ENCODE measurements around the gene GAP43.

GAP43 gene

GRCh38 chr3:115676336-115676735 is 53.0 kb downstream of the GAP43 start:
- Histone ChIP-seq H3K4me3 (ENCODE audit: low read length, poor library complexity, severe bottlenecking) (no peak overlapping the region), H3K4me1 (ENCODE audit: insufficient read depth, low read length, poor library complexity, severe bottlenecking) (no peaks in the 10 kb centered on the region), H4K20me1 (ENCODE audit: insufficient read depth, low read length, poor library complexity, severe bottlenecking) (no peaks in the 10 kb centered on the region), H3K79me2 (ENCODE audit: insufficient read depth, low read length) (no peaks in the 10 kb centered on the region), H3K4me2 (ENCODE audit: low read depth, low read length, poor library complexity, severe bottlenecking) (no peak overlapping the region), H3K9ac (ENCODE audit: low read depth, low read length, poor library complexity, severe bottlenecking) (no peak overlapping the region), H3K9me3 (ENCODE audit: insufficient read depth, low read depth, low read length) (no peaks in the 10 kb centered on the region), H3K36me3 (ENCODE audit: insufficient read depth, low read length) (no peaks in the 10 kb centered on the region), H3F3A (ENCODE audit: low read depth) (no peaks in the 10 kb centered on the region), H3K27me3 (ENCODE audit: insufficient read depth, low read length, poor library complexity, severe bottlenecking) (no peaks in the 10 kb centered on the region), H2AFZ (ENCODE audit: low read length) (no peak overlapping the region), H3K9me2 (replicated peaks; ENCODE audit: low read depth, low read length) (no peaks in the 10 kb centered on the region)
- no peak for TF ChIP-seq CTCF (conservative IDR thresholded peaks at IDR 0.05; ENCODE audit: low read length)
- TF ChIP-seq EZH2phosphoT487 (IDR thresholded peaks at IDR 0.05; ENCODE audit: borderline replicate concordance): no peak

- Histone ChIP-seq H3K9me2 (replicated peaks; ENCODE audit: low read depth, low read length) (no peaks in the 10 kb centered on the region), H3K4me3 (ENCODE audit: low read length, poor library complexity, severe bottlenecking) (no peak overlapping the region), H3F3A (ENCODE audit: low read depth) (no peaks in the 10 kb centered on the region), H3K9ac (ENCODE audit: low read depth, low read length, poor library complexity, severe bottlenecking) (no peak overlapping the region), H3K4me2 (ENCODE audit: low read depth, low read length, poor library complexity, severe bottlenecking) (no peak overlapping the region), H3K4me1 (ENCODE audit: insufficient read depth, low read length, poor library complexity, severe bottlenecking) (no peaks in the 10 kb centered on the region), H3K9me3 (ENCODE audit: insufficient read depth, low read depth, low read length) (no peaks in the 10 kb centered on the region), H4K20me1 (ENCODE audit: insufficient read depth, low read length, poor library complexity, severe bottlenecking) (no peaks in the 10 kb centered on the region), H3K36me3 (ENCODE audit: insufficient read depth, low read length) (no peaks in the 10 kb centered on the region), H2AFZ (ENCODE audit: low read length) (no peak overlapping the region), H3K27me3 (ENCODE audit: insufficient read depth, low read length, poor library complexity, severe bottlenecking) (no peaks in the 10 kb centered on the region), H3K79me2 (ENCODE audit: insufficient read depth, low read length) (no peaks in the 10 kb centered on the region)
- no peak for TF ChIP-seq CTCF (conservative IDR thresholded peaks at IDR 0.05; ENCODE audit: low read length)
- TF ChIP-seq EZH2phosphoT487 (IDR thresholded peaks at IDR 0.05; ENCODE audit: borderline replicate concordance): no peak
These were observed 57.6 kb downstream of the GAP43 start for GRCh38 chr3:115680803-115681345.

GRCh38 chr3:115681736-115682135 is 58.4 kb downstream of the GAP43 start:
- no peak overlapping the region for H2AFZ ChIP-seq (ENCODE audit: low read length)

More at GRCh38 chr3:115681736-115682135, 58.4 kb downstream of the GAP43 start:
- no peaks in the 10 kb centered on the region for H3K9me3 ChIP-seq (ENCODE audit: insufficient read depth, low read depth, low read length)
- no peak overlapping the region for H3K9ac ChIP-seq (ENCODE audit: low read depth, low read length, poor library complexity, severe bottlenecking)
- no peaks in the 10 kb centered on the region for H3K79me2 ChIP-seq (ENCODE audit: insufficient read depth, low read length)
- no peaks in the 10 kb centered on the region for H3K27me3 ChIP-seq (ENCODE audit: insufficient read depth, low read length, poor library complexity, severe bottlenecking)
- H3F3A ChIP-seq (ENCODE audit: low read depth): no peaks in the 10 kb centered on the region
- H3K4me2 ChIP-seq (ENCODE audit: low read depth, low read length, poor library complexity, severe bottlenecking): no peak overlapping the region
- no peaks in the 10 kb centered on the region for H3K36me3 ChIP-seq (ENCODE audit: insufficient read depth, low read length)
- no peaks in the 10 kb centered on the region for H3K4me1 ChIP-seq (ENCODE audit: insufficient read depth, low read length, poor library complexity, severe bottlenecking)
- no peaks in the 10 kb centered on the region for H3K9me2 ChIP-seq (replicated peaks; ENCODE audit: low read depth, low read length)
- TF ChIP-seq CTCF (conservative IDR thresholded peaks at IDR 0.05; ENCODE audit: low read length) (no peak), EZH2phosphoT487 (IDR thresholded peaks at IDR 0.05; ENCODE audit: borderline replicate concordance) (no peak)
- no peak overlapping the region for H3K4me3 ChIP-seq (ENCODE audit: low read length, poor library complexity, severe bottlenecking)
- no peaks in the 10 kb centered on the region for H4K20me1 ChIP-seq (ENCODE audit: insufficient read depth, low read length, poor library complexity, severe bottlenecking)

Measured in Loucy (cell line).